K562 (cell line): Measurements from ENCODE around the gene CABP4. TPM values are rescaled to one million over a fixed set of nuclear protein-coding genes. Genes with fewer than 3 reads are reported as not detected.

ENCODE experiments used
- ATF7 ChIP-seq: fragments of 450-650 bp; IDR thresholded peaks from 2 replicates; pipeline ENCODE4 v1.7.1; 2014; ENCODE audit warnings: mild to moderate bottlenecking, moderate library complexity
- CHD7 ChIP-seq: fragments of 200-600 bp; sonication (generic); IDR thresholded peaks from one replicate; pipeline ENCODE4 v1.6.1; 2012; ENCODE audit warnings: mild to moderate bottlenecking, low read depth, low read length, inconsistent platforms
- CTCFL ChIP-seq: IDR thresholded peaks from 2 replicates; pipeline ENCODE4 v1.6.1; 2011; ENCODE audit warnings: borderline replicate concordance, low read depth, mild to moderate bottlenecking, moderate library complexity, low read length; ENCODE audit not compliant: insufficient read depth, poor library complexity, severe bottlenecking
- HMGXB4 ChIP-seq: sonication (generic); formaldehyde crosslinking; IDR thresholded peaks from 2 replicates; pipeline ENCODE4 v1.8.1; 2023; ENCODE audit warnings: mild to moderate bottlenecking, missing genetic modification reagents
- ILK ChIP-seq: fragments of 450-650 bp; IDR thresholded peaks from 2 replicates; pipeline ENCODE4 v1.6.1; 2016; ENCODE audit warnings: missing genetic modification characterization, low read depth, mild to moderate bottlenecking, missing compliant biosample characterization, moderate library complexity, borderline replicate concordance
- PCBP1 ChIP-seq: fragments of 200-400 bp; formaldehyde crosslinking; IDR thresholded peaks from 2 replicates; pipeline ENCODE4 v1.6.1; 2018; ENCODE audit warnings: mild to moderate bottlenecking, low read depth, low read length; ENCODE audit not compliant: poor library complexity, severe bottlenecking
- ZBTB17 ChIP-seq: fragments of 450-650 bp; formaldehyde crosslinking; IDR thresholded peaks from 2 replicates; pipeline ENCODE4 v1.4.0; 2020; ENCODE audit warnings: mild to moderate bottlenecking
- ZBTB2 ChIP-seq: fragments of 450-650 bp; IDR thresholded peaks from 2 replicates; pipeline ENCODE4 v1.6.1; 2016; ENCODE audit warnings: antibody characterized with exemption
- ZNF324 ChIP-seq: fragments of 250-450 bp; sonication (Bioruptor Pico); IDR thresholded peaks from 2 replicates; pipeline ENCODE4 v1.4.0; 2020; ENCODE audit warnings: mild to moderate bottlenecking
- polyA plus RNA-seq, 8 experiments: library from polyadenylated mRNA; depleted of rRNA in 4 of 8; stranded (reverse) in 5 of 8; unstranded in 3 of 8; fragments of >200 nt; fragmentation: Nextera tagmentation in 2 of 8; fragmentation: Illumina TruSeq in 1 of 8; extraction: Ambion mirVana in 2 of 8; extraction: Trizol in 1 of 8; gene quantifications; 2 replicates each; pipeline versions ENCODE4 v1.2.1 to v1.2.3, GENCODE V29; 2011 to 2014; ENCODE audit warnings: inconsistent platforms in 1 of 8, missing spikeins in 1 of 8
- total RNA-seq, 7 experiments: library from RNA; depleted of rRNA in 6 of 7; stranded (reverse); fragments of >200 nt in 6 of 7; fragmentation: Illumina TruSeq in 2 of 7; extraction: Trizol in 2 of 7; gene quantifications; 2 replicates each; pipeline versions ENCODE4 v1.2.1 to v1.2.3, GENCODE V29; 2011 to 2021; ENCODE audit warnings: low replicate concordance in 1 of 7

CABP4 gene
- total and polyA plus RNA-seq, 9 of the 15 experiments (the other 6 are each of a cell fraction or from before 2014, with no cell fraction given) = 0.11 TPM; not detected in 8

GRCh38 chr11:67463680-67464410, 8.7 kb downstream of the CABP4 start (continued):
- TF ChIP-seq CHD7 (no peak), CTCFL (no peak), ZBTB2 (peak; percentile 66; the same call in 1 of the 2 replicates), HMGXB4 (CRISPR knock-in tag) (no peak), ZBTB17 (CRISPR knock-in tag) (peak; percentile 80), ZNF324 (CRISPR knock-in tag) (0 out of 2 replicates have a peak, but pooled peaks have one; percentile 16), PCBP1 (peak; percentile 79), ATF7 (peak; percentile 78), ILK (tag) (no peak)
